ENCODE data around the gene GAGE10.
A peak's percentile ranks its signal among the peaks of the same experiment; 100 is the strongest.
"Not testable (repeated sequence)": the region's sequence is repeated elsewhere in the genome, so short reads cannot be mapped to it uniquely, and the experiment has no call there.

Gene GAGE10

DNA sequence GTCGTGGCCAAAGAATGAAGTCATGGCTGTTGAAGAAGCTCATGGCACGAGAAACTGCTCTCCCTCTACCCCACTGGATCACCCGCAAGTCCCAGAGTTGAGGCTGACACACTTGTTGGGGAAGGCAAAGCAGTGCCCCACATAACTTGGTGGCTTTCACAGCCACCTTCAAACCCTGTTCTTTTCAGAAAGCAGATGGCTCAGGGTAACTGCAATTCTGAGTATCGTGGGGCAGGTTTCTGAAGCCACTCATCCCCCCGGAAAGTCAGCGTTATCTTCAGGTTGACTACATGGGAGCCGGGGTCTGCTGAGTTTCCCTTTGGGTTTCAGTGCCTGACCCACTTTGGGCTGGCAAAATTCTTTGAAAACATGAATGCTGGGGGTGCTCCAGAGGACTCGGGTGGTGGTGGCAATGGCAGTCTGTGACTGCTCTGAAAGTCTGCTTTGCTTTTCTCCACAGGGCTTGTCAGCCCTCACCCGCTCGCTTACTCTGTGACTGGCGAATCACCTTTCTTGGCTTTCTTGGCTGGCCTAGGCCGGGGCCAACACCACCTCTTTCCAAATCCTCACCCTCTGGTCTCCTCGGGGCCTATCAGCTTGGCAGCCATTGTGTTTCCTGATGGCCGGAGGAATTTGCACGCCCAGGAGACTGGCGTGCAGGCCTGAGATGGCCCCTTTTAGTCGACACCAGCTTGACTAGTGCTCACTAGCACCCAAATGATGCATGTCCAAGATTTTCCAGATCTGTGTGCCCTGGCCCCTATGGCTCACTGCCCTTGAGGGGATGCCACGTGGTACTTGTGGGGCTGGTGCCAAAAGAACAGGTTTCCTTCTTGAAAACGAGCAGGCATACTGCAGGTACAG lies 26.5 kb upstream of the GAGE10 start:
- no peak for DNase-seq

DNA sequence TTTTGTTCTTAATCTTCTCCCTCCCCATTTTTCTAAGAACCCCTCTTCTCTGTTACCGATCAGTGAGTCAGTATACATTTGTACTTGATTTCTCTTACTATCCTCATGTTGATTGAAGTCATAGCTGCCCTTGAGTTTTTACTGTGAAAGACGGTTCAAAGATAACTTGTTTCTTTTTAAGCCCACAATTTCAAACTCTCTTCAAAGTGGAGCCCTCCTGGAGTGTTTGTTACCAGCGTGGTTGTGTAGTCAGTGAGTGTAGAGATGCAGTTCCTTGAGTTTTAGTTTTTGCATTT lies 26.0 kb upstream of the GAGE10 start:
- no peak for DNase-seq

DNA sequence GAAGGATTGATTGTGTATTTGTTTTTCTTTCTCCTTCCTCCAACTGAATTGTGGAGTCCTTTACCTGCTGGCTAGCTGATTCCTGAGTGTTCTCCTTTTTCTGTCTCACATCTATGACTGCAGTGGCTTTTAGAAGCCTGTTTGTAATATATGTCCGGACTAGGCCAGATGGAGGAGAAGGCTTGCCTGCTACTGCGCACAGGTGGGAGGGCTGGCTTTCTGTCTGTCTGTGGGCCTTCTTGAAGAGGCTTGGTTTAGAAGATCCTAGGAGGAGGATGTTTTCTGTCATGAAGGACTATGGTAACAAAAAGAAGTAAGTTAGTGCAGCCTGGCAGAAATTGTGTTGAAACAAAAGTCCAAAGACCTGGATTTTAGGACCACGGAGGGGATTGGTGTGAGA lies 25.4 kb upstream of the GAGE10 start:
- DNase-seq, result no peak

DNA sequence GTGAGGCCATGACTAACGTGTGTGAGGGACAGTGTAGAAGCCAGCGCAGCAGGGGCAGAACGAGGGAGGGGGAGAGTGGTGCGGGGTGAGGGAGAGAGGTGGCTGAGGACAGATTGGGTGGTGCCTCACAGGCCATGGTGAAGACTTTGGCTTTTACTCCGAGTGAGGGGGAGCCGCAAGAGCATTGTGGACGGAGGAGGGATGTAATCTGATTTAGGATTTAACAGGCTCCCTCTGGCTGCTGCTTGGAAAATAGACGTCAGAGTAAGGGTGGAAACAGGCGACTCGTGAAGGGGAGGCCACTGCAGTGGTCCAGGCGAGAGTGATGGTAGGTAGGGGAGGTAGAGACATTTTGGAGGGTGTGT lies 20.8 kb upstream of the GAGE10 start:
- DNase-seq, result no peak

DNA sequence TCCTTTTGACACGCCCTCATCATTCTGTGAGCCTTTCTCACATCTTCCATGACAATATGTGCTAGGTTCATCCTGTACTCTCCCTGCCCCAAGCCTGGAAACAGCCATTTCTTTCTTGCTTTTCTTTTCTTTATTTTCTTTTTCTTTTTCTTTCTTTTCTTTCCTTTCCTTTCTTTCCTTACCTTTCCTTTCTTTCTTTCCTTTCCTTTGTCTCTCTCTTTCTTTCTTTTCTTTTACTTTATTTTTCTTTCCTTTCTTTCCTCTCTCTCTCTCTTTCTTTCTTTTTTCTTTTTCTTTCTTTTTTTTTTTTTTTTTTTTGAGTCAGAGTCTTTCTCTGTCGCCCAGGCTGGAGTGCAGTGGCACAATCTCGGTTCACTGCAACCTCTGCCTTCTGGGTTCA lies 19.2 kb upstream of the GAGE10 start:
- no peak for DNase-seq

DNA sequence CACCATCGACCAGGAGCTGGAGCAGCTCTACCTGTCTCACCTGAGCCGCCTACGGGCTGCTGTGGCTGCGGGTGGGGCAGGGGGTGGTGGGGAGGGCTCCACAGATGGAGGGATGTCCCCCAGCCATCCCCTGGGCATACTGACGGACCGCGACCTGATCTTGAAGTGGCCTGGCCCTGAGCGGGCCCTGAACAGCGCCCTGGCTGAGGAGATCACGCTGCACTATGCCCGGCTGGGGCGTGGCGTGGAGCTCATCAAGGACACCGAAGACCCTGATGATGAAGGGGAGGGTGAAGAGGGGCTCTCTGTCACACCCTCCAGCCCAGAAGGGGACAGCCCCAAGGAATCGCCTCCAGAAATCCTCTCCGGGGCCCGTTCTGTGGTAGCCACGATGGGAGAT lies 17.3 kb upstream of the GAGE10 start:
- DNase-seq, result no peak

DNA sequence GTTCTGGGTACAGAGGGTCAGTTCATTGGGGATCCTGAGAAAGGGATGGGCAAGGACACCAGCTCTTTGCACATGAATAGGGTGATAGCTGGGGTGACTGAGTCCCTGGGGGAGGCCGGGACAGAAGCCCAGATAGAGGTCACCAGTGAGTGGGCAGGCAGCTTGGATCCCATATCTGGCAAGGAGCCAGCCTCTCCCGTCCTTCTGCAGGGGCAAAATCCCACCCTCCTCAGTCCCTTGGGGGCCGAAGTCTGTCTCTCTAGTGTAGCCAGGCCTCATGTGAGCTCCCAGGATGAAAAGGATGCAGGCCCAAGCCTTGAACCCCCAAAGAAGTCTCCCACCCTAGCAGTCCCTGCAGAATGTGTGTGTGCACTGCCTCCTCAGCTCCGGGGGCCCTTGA lies 16.9 kb upstream of the GAGE10 start:
- DNase-seq, result no peak

DNA sequence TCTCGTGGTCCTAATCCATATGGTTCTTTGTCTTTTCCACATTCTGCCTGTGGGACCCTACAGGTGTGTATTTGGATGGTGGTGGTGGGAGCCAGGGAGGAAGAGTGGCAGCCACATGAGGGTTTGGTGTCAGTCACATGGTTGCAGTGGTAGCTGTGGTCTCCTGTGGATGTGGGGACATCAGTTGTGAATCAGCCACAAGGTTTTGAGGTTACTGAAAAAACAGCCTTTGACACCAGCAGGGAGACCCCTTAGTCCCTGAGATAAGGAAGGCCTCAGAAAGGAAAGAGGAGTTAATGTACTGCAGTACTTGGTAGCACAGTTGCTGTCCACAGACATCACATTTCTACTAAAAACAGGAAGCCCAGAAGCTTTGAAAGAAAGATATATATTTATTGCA lies 15.8 kb upstream of the GAGE10 start:
- no peak for DNase-seq

DNA sequence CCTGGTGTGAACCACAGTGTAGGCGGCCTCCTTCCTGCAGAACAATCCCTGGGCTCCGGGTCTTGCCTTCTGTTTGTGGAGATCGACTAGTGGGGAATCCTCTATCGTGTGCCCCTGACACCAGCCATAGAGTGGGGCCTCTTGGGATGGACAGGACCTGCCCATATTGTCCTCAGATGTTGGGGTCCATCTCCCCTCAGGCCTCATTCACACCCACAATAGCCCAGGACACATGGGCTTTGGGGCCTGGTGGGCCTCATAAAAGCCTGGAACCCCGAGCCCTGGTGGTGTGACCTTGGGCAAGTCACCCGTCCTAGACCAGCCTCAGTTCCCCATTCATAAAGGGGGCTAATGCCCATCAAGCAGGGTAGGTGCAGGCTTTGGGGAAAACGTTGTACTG lies 13.2 kb upstream of the GAGE10 start:
- DNase-seq, result no peak

DNA sequence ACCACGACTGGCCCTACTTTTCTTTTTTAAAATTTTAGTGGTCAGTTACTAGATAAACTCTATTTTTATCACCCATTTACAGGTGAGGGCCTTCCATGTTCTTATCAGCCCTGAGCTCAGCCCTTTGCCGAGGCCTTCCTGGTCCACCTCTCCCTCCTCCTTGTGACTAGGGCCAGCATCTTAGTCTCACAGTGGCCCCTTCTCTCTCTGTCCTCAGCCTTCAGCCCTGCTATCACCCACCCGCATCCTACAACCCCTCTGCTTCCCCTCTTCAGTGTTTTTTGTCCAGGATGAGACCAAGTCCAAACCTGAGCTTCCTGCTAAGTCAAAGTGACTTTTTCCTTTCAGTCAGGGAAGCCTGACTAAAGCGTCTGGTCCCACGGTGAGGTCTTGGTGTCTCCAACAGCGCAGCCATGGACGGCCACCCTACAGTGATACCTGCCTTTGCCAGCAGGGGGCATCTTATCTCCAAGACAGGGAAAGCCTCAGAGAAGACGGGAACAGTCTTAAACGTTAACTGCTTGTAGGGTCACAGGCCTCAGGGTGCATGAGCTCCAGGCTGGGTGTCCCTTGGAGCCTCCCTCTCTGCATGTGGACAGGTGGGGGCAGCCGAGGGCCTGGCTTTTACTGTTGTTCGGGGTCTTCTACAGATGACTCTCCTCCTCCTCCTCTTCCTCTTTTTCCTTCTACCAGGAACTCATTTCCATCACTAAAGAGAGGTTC lies 11.7 kb upstream of the GAGE10 start:
- peak; percentile 59 to 60 for DNase-seq

DNA sequence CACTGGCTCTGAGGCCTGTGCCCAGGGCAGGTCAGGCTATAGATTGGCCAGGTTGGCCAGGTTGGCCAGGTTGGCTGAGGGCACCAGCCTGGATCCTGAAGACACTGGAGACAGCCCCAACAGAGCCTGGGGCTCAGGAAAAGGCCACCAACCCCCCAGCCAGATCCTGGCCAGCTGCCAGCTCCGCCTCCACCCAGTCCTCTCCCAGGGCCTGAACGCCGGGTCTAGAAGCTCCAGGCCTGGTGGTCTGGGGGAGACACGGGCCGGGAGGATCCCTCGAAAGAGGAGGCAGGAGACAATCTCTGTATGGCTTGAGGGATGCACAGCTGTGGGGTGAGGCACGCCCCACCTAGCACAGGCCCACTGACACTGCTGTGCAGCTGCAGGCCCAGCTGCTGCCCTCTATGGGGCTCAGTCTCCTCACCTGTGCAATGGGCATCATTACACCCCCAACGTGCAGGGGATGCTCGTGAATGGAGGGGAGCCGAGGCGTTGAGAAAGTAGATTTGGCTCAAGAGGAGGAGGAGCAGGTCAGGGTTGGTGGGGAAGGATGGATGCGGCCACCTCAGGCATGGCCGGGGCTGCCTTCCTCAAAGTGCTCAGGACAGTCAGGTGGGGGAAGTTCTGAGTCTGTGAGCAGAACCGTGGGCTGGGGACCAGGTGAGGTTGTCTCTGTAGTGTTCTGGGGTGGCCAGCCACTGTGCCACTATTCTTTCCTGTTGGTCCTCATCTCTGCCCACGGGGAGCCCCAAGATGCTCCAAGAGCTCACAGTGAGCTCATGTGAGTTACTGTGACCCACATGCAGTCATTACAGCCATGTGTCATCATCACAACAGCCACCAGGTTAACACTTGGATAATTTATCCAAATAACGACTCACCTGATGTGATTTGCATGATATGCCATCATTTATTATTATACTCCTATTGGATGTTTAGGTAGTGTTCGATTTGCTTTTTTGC lies 10.8 kb upstream of the GAGE10 start:
- no peak for DNase-seq

DNA sequence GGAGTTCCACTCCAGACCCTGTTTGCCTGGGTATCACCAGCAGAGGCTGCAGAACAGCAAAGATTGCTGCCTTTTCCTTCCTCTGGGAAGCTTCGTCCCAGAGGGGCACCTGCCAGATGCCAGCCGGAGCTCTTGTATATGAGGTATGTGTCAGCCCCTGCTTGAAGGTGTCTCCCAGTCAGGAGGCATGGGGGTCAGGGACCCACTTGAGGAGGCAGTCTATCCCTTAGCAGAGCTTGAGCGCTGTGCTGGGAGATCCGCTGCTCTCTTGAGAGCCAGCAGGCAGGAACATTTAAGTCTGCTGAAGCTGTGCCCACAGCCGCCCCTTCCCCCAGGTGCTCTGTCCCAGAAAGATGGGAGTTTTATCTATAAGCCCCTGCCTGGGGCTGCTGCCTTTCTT lies 4.2 kb upstream of the GAGE10 start:
- DNase-seq, result not testable (repeated sequence)

DNA sequence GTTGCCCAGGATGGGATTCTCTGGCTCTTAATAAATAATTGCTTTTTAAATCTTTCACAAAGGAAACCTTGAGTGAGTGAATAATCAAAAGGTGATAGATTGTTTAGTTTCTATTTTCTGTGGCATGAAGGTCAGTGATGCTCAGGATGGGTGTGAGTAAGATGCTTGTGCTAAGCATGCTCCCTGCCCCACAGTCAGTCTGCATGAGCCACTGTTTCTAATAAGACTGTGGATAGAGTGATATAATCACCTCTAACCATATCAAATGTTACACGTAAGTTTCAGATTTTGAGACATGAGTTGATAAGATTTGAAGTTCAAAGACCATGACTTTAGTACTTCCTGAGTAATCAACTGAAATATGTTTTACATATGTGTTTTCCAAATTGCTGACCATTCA lies 2.7 kb upstream of the GAGE10 start:
- no peak for DNase-seq

DNA sequence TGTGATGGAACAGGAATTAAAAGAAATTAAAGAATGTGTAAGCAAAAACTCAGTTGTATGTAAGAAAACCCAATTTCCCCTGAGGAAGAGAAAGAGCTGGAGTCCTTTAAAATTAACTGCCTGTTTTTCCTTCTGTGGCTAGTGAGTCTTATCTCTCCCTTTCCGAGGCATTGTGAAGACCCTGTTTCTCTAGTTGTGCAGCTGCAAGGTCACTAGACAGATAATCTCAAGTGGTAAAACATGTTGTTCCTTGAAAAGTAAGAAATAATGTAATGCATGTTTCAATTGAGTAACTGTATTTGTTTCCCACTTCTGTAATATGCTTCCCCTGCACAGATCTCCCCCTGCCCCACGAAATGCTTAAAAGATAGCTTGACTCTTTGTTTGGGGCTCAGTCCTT lies 4.3 kb downstream of the GAGE10 start:
- not testable (repeated sequence) for DNase-seq

DNA sequence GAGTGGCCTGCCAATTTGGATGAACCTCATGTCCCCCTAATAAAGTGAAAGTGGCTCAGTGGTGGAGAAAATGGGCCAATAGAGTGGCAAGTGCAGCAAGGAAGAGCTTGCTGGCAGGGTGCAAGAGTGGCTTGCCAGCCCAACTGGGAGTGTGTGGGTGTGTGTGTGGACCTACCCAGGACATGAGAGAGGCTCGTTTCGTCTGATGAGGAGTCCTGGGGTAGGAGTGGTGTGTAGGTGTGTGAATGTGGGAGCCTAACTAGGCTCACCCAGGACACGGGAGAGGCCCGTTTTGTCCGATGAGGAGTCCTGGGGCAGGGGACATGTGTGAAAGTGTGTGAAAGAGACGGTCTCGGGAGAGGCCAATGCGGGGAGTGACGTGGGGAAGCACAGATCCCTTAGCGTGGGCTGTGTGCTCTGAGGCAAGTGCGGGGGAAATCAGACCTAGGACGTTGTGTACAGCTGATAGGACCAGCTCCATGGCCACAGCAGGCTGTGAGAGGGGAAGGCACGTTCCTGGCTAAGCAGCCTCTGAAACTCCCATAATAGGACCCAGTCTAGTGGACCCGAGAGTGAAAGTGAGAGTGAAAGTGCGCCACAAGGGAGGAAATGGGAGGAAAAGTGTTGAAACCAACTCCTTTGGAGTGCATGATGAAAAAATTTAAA lies 5.3 kb downstream of the GAGE10 start:
- peak; percentile 34 to 65 for DNase-seq

DNA sequence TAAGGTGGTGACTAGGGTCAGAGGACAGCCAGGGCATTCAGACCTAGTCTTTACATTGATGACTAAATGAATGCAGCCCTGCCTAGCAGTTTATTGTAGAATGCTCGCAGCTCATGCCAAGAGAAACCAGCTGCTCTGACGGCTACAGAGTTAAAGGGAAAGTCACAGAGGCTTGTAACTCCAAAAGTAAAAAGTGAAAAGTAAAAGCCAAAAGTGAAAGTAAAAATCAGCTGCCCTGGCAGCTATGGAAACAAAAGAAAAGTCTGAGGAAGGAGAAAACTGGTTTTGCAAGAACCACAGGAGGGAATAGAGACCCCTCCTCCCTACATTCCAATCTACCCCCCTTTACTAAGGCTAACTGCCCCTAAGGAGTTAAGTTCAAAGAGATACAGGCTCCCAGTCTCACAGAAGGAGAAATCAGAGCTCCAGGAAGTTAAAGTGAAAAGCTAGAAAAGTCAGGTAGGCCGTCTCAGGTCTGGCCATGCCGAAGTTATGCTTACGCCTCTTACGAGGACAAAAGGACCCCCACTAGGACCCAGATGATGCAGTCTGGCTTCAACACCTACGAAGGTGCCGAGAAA lies 6.0 kb downstream of the GAGE10 start:
- no peak for DNase-seq

DNA sequence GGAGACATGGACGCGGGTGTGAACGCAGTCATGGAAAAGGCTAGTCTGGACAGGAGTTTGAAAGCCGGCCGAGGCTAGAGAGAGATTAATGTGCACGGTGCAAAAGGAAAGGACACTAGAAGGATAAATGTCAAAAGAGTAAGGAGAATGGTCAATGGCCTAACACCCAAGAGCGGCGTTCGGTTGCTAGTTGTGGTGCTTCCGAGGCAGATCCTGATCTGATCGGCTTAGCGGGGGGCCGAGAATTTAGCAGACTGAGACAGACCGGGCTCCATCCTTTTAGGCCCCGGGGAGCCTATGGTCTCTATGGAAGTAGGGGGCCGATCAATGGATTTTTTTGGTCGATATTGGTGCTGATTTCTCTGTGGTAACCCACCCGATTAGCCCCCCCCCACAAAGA lies 6.9 kb downstream of the GAGE10 start:
- no peak for DNase-seq

DNA sequence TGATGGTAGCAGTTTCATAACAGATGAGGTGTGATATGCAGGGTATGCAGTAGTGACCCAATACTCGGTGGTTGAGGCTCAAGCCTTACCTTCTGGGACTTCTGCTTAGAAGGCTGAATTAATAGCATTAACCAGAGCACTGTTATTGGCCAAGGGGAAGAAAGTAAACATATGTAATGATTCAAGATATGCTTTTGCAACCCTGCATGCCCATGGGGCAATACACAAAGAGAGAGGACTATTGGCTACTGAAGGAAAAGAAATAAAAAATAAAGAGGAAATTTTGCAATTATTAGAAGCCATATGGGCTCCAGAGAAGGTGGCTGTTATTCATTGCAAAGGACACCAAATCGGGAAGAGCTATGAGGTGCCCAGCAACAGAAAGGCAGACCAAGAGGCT lies 8.7 kb downstream of the GAGE10 start:
- peak; percentile 66 to 83 for DNase-seq

DNA sequence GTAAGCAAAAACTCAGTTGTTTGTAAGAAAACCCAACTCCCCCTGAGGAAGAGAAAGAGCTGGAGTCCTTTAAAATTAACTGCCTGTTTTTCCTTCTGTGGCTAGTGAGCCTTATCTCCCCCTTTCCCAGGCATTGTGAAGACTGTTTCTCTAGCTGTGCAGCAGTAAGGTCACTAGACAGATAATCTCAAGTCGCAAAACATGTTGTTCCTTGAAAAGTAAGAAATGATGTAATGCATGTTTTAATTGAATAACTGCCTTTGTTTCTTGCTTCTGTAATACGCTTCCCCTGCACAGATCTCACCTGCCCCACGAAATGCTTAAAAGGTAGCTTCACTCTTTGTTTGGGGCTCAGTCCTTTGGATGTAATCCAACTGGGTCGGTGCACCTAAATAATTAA lies 12.6 kb downstream of the GAGE10 start:
- no peak for DNase-seq

DNA sequence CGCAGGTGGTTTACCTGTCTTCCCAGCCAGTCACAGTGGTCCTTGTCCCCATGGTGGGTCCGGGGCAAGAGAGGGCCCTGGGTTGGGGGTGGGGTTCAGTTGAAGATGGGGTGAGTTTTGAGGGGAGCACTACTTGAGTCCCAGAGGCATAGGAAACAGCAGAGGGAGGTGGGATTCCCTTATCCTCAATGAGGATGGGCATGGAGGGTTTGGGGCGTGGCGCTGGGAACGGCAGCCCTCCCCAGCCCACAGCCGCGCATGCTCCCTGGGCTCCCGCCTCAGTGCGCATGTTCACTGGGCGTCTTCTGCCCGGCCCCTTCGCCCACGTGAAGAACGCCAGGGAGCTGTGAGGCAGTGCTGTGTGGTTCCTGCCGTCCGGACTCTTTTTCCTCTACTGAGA lies 18.3 kb downstream of the GAGE10 start, which contains the start of gene GAGE12J:
GAGE12J (plus strand) TSS at position 301 of the 400 bp plus-strand sequence. CDS start 1,157 bp downstream, outside the sequence.
- DNase-seq, result not testable (repeated sequence)

DNA sequence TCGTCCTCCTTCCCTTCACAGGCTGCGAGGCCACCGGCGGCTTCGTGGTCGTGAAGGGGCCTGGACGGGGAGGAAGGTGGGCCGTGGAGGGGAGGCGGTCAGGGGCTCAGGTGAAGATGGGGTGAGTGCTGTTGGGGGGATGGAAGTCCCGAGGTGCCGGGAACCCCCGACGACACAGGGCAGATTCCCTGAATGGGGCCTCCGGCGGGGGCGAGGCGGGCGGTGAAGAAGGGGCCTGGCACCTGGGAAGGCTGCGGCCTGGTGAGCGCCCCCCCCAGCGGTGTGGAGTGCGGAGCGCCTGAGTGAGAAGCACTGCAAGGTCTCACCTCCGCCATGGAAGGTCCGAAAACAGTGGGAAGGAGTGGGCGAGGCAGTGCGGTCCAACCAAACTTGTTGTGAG lies 18.8 kb downstream of the GAGE10 start:
- not testable (repeated sequence) for DNase-seq

DNA sequence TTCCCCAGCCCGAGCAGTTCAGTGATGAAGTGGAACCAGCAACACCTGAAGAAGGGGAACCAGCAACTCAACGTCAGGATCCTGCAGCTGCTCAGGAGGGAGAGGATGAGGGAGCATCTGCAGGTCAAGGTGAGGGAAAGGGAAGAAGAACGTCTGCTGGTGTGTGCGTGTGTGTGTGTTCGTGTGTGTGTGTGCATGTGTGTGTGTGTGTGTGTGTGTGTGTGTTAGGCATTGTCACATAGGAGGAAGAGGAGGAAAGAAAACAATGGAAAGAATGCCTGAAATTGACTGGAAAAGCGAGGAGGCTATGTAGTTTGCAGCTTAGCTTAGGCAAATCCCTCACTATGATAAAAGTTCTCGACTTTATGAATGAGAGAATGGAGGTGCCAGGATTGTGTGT lies 20.3 kb downstream of the GAGE10 start:
- DNase-seq, result not testable (repeated sequence)

All from inflammatory macrophage (primary cell).